K562 (cell line): ENCODE results near the gene DCAF6. TPM values are rescaled to one million over a fixed set of nuclear protein-coding genes. Genes with fewer than 3 reads are reported as not detected.

ENCODE experiments used
- CGGBP1 ChIP-seq: fragments of 250-450 bp; sonication (Bioruptor Pico); IDR thresholded peaks from 2 replicates; pipeline ENCODE4 v1.9.0; 2021; ENCODE audit warnings: mild to moderate bottlenecking
- DACH1 ChIP-seq: fragments of 450-650 bp; IDR thresholded peaks from 2 replicates; pipeline ENCODE4 v1.6.1; 2018; ENCODE audit not compliant: partially characterized antibody
- FOXP4 ChIP-seq: sonication (generic); formaldehyde crosslinking; IDR thresholded peaks from 2 replicates; pipeline ENCODE4 v1.8.0; 2022; ENCODE audit warnings: mild to moderate bottlenecking, missing genetic modification reagents, borderline replicate concordance
- HMBOX1 ChIP-seq: sonication (generic); IDR thresholded peaks from 2 replicates; pipeline ENCODE4 v1.6.1; 2016
- KAT8 ChIP-seq: fragments of 450-650 bp; IDR thresholded peaks from 2 replicates; pipeline ENCODE4 v1.6.1; 2016; ENCODE audit warnings: low read depth, mild to moderate bottlenecking
- KLF1 ChIP-seq: fragments of 450-650 bp; IDR thresholded peaks from 2 replicates; pipeline ENCODE4 v1.6.1; 2016; ENCODE audit warnings: missing genetic modification characterization, missing compliant biosample characterization
- RBM17 ChIP-seq: fragments of 200-400 bp; formaldehyde crosslinking; IDR thresholded peaks from 2 replicates; pipeline ENCODE4 v1.6.1; 2017; ENCODE audit warnings: low read depth, mild to moderate bottlenecking, low read length, borderline replicate concordance
- RBM22 ChIP-seq: fragments of 200-400 bp; formaldehyde crosslinking; IDR thresholded peaks from 2 replicates; pipeline ENCODE4 v1.6.1; 2018; ENCODE audit warnings: low read length, low read depth; ENCODE audit not compliant: poor library complexity, severe bottlenecking
- TSC22D4 ChIP-seq: fragments of 450-650 bp; IDR thresholded peaks from 2 replicates; pipeline ENCODE4 v1.6.1; 2016; ENCODE audit warnings: missing genetic modification characterization, missing biosample characterization, control low read depth
- XRCC4 ChIP-seq: IDR thresholded peaks from one replicate; pipeline ENCODE4 v1.6.1; 2011; ENCODE audit not compliant: insufficient read depth, insufficient read length; ENCODE audit errors: extremely low read depth
- ZBTB34 ChIP-seq: fragments of 250-450 bp; sonication (Bioruptor Pico); IDR thresholded peaks from 2 replicates; pipeline ENCODE4 v1.8.0; 2021; ENCODE audit warnings: mild to moderate bottlenecking, moderate library complexity
- ZMIZ1 ChIP-seq, 2 experiments: fragments of 150-350 bp in 1 of 2; IDR thresholded peaks; 2 replicates each; pipeline ENCODE4 v1.6.1; 2012 to 2016; ENCODE audit warnings: low read depth in 2 of 2, low read length in 2 of 2, mild to moderate bottlenecking in 1 of 2, moderate library complexity in 1 of 2
- ZNF12 ChIP-seq: sonication (generic); formaldehyde crosslinking; IDR thresholded peaks from 2 replicates; pipeline ENCODE4 v1.4.0; 2020; ENCODE audit warnings: mild to moderate bottlenecking, missing genetic modification reagents
- ZNF184 ChIP-seq: sonication (generic); formaldehyde crosslinking; IDR thresholded peaks from 2 replicates; pipeline ENCODE4 v1.5.0; 2020; ENCODE audit warnings: missing genetic modification reagents
- ZNF232 ChIP-seq: sonication (generic); formaldehyde crosslinking; IDR thresholded peaks from 2 replicates; pipeline ENCODE4 v1.8.0; 2022; ENCODE audit warnings: mild to moderate bottlenecking, missing genetic modification reagents
- ZNF583 ChIP-seq: fragments of 250-450 bp; sonication (Bioruptor Pico); IDR thresholded peaks from 2 replicates; pipeline ENCODE4 v1.4.0; 2020
- ZNF766 ChIP-seq: fragments of 200-800 bp; sonication (Bioruptor generic); conservative IDR thresholded peaks from 2 replicates; pipeline ENCODE4 v1.6.1; 2016; ENCODE audit warnings: missing genetic modification characterization, missing compliant biosample characterization
- polyA plus RNA-seq, 8 experiments: library from polyadenylated mRNA; depleted of rRNA in 4 of 8; stranded (reverse) in 5 of 8; unstranded in 3 of 8; fragments of >200 nt; fragmentation: Nextera tagmentation in 2 of 8; fragmentation: Illumina TruSeq in 1 of 8; extraction: Ambion mirVana in 2 of 8; extraction: Trizol in 1 of 8; gene quantifications; 2 replicates each; pipeline versions ENCODE4 v1.2.1 to v1.2.3, GENCODE V29; 2011 to 2014; ENCODE audit warnings: inconsistent platforms in 1 of 8, missing spikeins in 1 of 8
- total RNA-seq, 7 experiments: library from RNA; depleted of rRNA in 6 of 7; stranded (reverse); fragments of >200 nt in 6 of 7; fragmentation: Illumina TruSeq in 2 of 7; extraction: Trizol in 2 of 7; gene quantifications; 2 replicates each; pipeline versions ENCODE4 v1.2.1 to v1.2.3, GENCODE V29; 2011 to 2021; ENCODE audit warnings: low replicate concordance in 1 of 7

The DCAF6 gene
- total and polyA plus RNA-seq, 9 of the 15 experiments (the other 6 are each of a cell fraction or from before 2014, with no cell fraction given), result 19.1 to 102 (median 46.3) TPM

- TF ChIP-seq HMBOX1 (peak; percentile 45; the same call in 1 of the 2 replicates), FOXP4 (peak; percentile 84), ZNF184 (no peak), DACH1 (no peak), RBM17 (no peak), ZNF766 (CRISPR knock-in tag) (0 out of 2 replicates have a peak, but pooled peaks have one; percentile 21), ZBTB34 (no peak), ZNF232 (peak; percentile 78; the same call in 1 of the 2 replicates), RBM22 (no peak), KLF1 (tag) (no peak), ZMIZ1 (IDR thresholded peaks at IDR 0.05; ENCODE audit: low read depth in 2 of 2, low read length in 2 of 2) (no peak), ZNF12 (CRISPR knock-in tag) (no peak), CGGBP1 (CRISPR knock-in tag) (0 out of 2 replicates have a peak, but pooled peaks have one; percentile 62), ZNF583 (0 out of 2 replicates have a peak, but pooled peaks have one; percentile 71), TSC22D4 (tag) (no peak), XRCC4 (no peak), KAT8 (no peak)
Measured at GRCh38 chr1:167935216-167936067, 1.0 kb upstream of the DCAF6 start (continued).
